ENCODE results near the gene SMIM22. TPM values are rescaled to one million over a fixed set of nuclear protein-coding genes. Genes with fewer than 3 reads are reported as not detected.

SMIM22 gene
- total and polyA plus RNA-seq, 2 of the 8 experiments (the other 6 are each of a cell fraction or from before 2014, with no cell fraction given), result not detected

- no peak overlapping the region for H2BK12ac ChIP-seq (ENCODE audit: low read depth, low read length)
- H3K23ac ChIP-seq (ENCODE audit: insufficient read length), result no peak overlapping the region
- peak overlapping the region; percentile 6 for H3K4ac ChIP-seq (replicated peaks; ENCODE audit: insufficient read length, low read depth, low read length)
- H3K4me3 ChIP-seq (ENCODE audit: extremely low read depth in 1 of 4, insufficient read depth in 2 of 4, low read depth in 3 of 4, low read length in 4 of 4), result peak overlapping the region; percentile 37 to 75 (median 64); a peak in 5 of 8 replicates
- peaks cover 13% of the 10 kb centered on the region for H3K23me2 ChIP-seq (ENCODE audit: low read depth, low read length)
- no peak overlapping the region for H2BK5ac ChIP-seq (ENCODE audit: low read depth, low read length)
- DNase-seq (ENCODE audit: low read depth in 1 of 2, low spot score in 2 of 2) (no peak), FAIRE-seq (no peak)
- H3K27me3 ChIP-seq (replicated peaks in 1 of 4; ENCODE audit: control insufficient read depth in 3 of 4, extremely low read depth in 1 of 4, insufficient read depth in 3 of 4, low read length in 3 of 4), result no peaks in the 10 kb centered on the region
- peaks cover 0 to 3% (median 1%) of the 10 kb centered on the region in 4 experiments; a peak in 2 of 7 replicates for H3K4me1 ChIP-seq (replicated peaks in 1 of 4; ENCODE audit: control insufficient read depth in 3 of 4, insufficient read depth in 4 of 4, low read length in 3 of 4)
- no peak overlapping the region for H4K91ac ChIP-seq (replicated peaks; ENCODE audit: insufficient read length, low read length)
- H4K5ac ChIP-seq (ENCODE audit: insufficient read length, low read depth, low read length), result no peak overlapping the region
- TF ChIP-seq CTBP2 (IDR thresholded peaks at IDR 0.05; ENCODE audit: borderline replicate concordance, insufficient read depth, insufficient read length, low read length) (no peak), POLR2A (IDR thresholded peaks at IDR 0.05; ENCODE audit: control extremely low read depth in 1 of 2, low read depth in 2 of 2, low read length in 2 of 2) (no peak), PHF8 (conservative IDR thresholded peaks at IDR 0.05; ENCODE audit: low read depth, low read length) (no peak), TAF7 (optimal IDR thresholded peaks at IDR 0.05; ENCODE audit: borderline replicate concordance, low read depth, low read length) (no peak), SIX5 (IDR thresholded peaks at IDR 0.05; ENCODE audit: low read depth, low read length) (no peak), JUND (IDR thresholded peaks at IDR 0.05; ENCODE audit: low read length) (no peak), FOSL1 (IDR thresholded peaks at IDR 0.05; ENCODE audit: insufficient read depth, low read depth, low read length) (no peak), BRCA1 (IDR thresholded peaks at IDR 0.05; ENCODE audit: low read depth, low read length) (no peak), GTF2F1 (IDR thresholded peaks at IDR 0.05; ENCODE audit: borderline replicate concordance, low read depth, low read length) (no peak), GABPA (IDR thresholded peaks at IDR 0.05; ENCODE audit: borderline replicate concordance, insufficient read depth, low read length) (no peak), HDAC2 (IDR thresholded peaks at IDR 0.05; ENCODE audit: borderline replicate concordance in 1 of 2, low read depth in 2 of 2, low read length in 2 of 2) (no peak)
- no peaks in the 10 kb centered on the region for H3K79me1 ChIP-seq (ENCODE audit: low read depth, low read length)
- no peak overlapping the region for H2AK5ac ChIP-seq (ENCODE audit: low read depth, low read length)
- no peak overlapping the region for H3K14ac ChIP-seq (ENCODE audit: insufficient read length)
- no peak overlapping the region for H2BK120ac ChIP-seq (replicated peaks; ENCODE audit: low read depth, low read length)
- H3K56ac ChIP-seq (replicated peaks; ENCODE audit: insufficient read length, low read depth, low read length), result no peak overlapping the region
- H4K8ac ChIP-seq (ENCODE audit: extremely low read depth, insufficient read depth, low read length), result no peak overlapping the region
- 90% methylated on average over 7 of the region's 7 CpGs; no CpG with 5 or more reads in 1 of the 2 experiments for WGBS, 2 experiments (ENCODE audit: extremely low coverage in 1 of 2, insufficient coverage in 1 of 2, insufficient read length in 1 of 2, insufficient replicate concordance in 2 of 2, low coverage in 1 of 2, low lambda C conversion rate in 2 of 2, missing lambda C conversion rate in 1 of 2)
- ChIA-PET POLR2A (ENCODE audit: partially characterized antibody) (interaction anchor here (1.0 to 1.6 kb wide), 2 partner anchors 33 to 60 kb away, joined by 4 to 8 read pairs; partner anchors contain the start of gene ROGDI), CTCF (ENCODE audit: partially characterized antibody) (no interaction called here)
- no peak overlapping the region for H2BK20ac ChIP-seq (ENCODE audit: low read length)
- H3K9me3 ChIP-seq (ENCODE audit: insufficient read depth in 2 of 2, low read depth in 1 of 2, low read length in 1 of 2), result no peaks in the 10 kb centered on the region
- H2AFZ ChIP-seq (ENCODE audit: low read length), result peak overlapping the region; percentile 1; the same call in 1 of the 2 replicates
- no peaks in the 10 kb centered on the region for H4K20me1 ChIP-seq (replicated peaks in 1 of 2; ENCODE audit: control insufficient read depth in 1 of 2, insufficient read depth in 2 of 2, low read length in 2 of 2)
- no peaks in the 10 kb centered on the region; a peak in 1 of 8 replicates for H3K36me3 ChIP-seq (ENCODE audit: control insufficient read depth in 2 of 4, insufficient read depth in 4 of 4, low read length in 3 of 4)
- peak overlapping the region; percentile 62 to 68 for H3K4me2 ChIP-seq (ENCODE audit: insufficient read depth in 1 of 2, low read depth in 2 of 2, low read length in 2 of 2)
- no peak overlapping the region for H3K27ac ChIP-seq (ENCODE audit: low read depth, low read length)
- H3K79me2 ChIP-seq (ENCODE audit: control insufficient read depth in 1 of 2, insufficient read depth in 2 of 2, low read length in 2 of 2), result peaks cover 0 to 12% of the 10 kb centered on the region in 2 experiments; a peak in 2 of 4 replicates
- no peak overlapping the region for H3K18ac ChIP-seq (ENCODE audit: extremely low read depth, low read length)
- no peak overlapping the region for H2BK15ac ChIP-seq (ENCODE audit: low read length)
- no peak overlapping the region for H3K9ac ChIP-seq (replicated peaks in 1 of 4; ENCODE audit: extremely low read depth in 1 of 4, low read depth in 3 of 4, low read length in 3 of 4)
Measured at GRCh38 chr16:4769306-4769638, 25.9 kb upstream of the SMIM22 start.

All from H1 (cell line).